ENCODE results near the gene EXD3. TPM values are rescaled to one million over a fixed set of nuclear protein-coding genes. Genes with fewer than 3 reads are reported as not detected.
A peak's percentile ranks its signal among the peaks of the same experiment; 100 is the strongest.
"Not testable (repeated sequence)": the region's sequence is repeated elsewhere in the genome, so short reads cannot be mapped to it uniquely, and the experiment has no call there.

The EXD3 gene
- total RNA-seq, 1 donor from 2014 or later: 9.2 TPM

- Histone ChIP-seq H3K36me3 (no peaks in the 10 kb centered on the region), H3K4me3 (no peak overlapping the region), H3K4me1 (peaks cover 61% of the 10 kb centered on the region), H3K27me3 (ENCODE audit: low read depth) (no peaks in the 10 kb centered on the region), H3K27ac (replicated peaks) (peak overlapping the region; percentile 92), H3K9me3 (replicated peaks) (no peaks in the 10 kb centered on the region)
- TF ChIP-seq CTCF (IDR thresholded peaks at IDR 0.05; ENCODE audit: borderline replicate concordance): no peak
- no peak for DNase-seq
- intact Hi-C loops (cut with micrococcal nuclease): no loop called here
Observed at GRCh38 chr9:137412431-137412830, 10.5 kb downstream of the EXD3 start.

GRCh38 chr9:137411645-137412380 is 11.1 kb downstream of the EXD3 start:
- no peak for TF ChIP-seq CTCF (IDR thresholded peaks at IDR 0.05; ENCODE audit: borderline replicate concordance)
- H3K4me1 ChIP-seq: peaks cover 67% of the 10 kb centered on the region
- peak overlapping the region; percentile 50 for H3K4me3 ChIP-seq
- no peaks in the 10 kb centered on the region for H3K27me3 ChIP-seq (ENCODE audit: low read depth)
- H3K9me3 ChIP-seq (replicated peaks): no peaks in the 10 kb centered on the region
- DNase-seq: peak; percentile 77
- no peaks in the 10 kb centered on the region for H3K36me3 ChIP-seq
- H3K27ac ChIP-seq (replicated peaks): peak overlapping the region; percentile 92
- intact Hi-C loops (cut with micrococcal nuclease): no loop called here

GRCh38 chr9:137411260-137411644 is 11.7 kb downstream of the EXD3 start:
- intact Hi-C loops (cut with micrococcal nuclease): no loop called here
- peaks cover 73% of the 10 kb centered on the region for H3K4me1 ChIP-seq
- no peaks in the 10 kb centered on the region for H3K27me3 ChIP-seq (ENCODE audit: low read depth)
- peak overlapping the region; percentile 92 for H3K27ac ChIP-seq (replicated peaks)
- TF ChIP-seq CTCF (IDR thresholded peaks at IDR 0.05; ENCODE audit: borderline replicate concordance): no peak
- no peak for DNase-seq
- no peaks in the 10 kb centered on the region for H3K9me3 ChIP-seq (replicated peaks)
- H3K4me3 ChIP-seq: peak overlapping the region; percentile 50
- H3K36me3 ChIP-seq: no peaks in the 10 kb centered on the region

- no peak for DNase-seq
- intact Hi-C loops (cut with micrococcal nuclease): no loop called here
- H3K36me3 ChIP-seq: no peaks in the 10 kb centered on the region
- peaks cover 76% of the 10 kb centered on the region for H3K4me1 ChIP-seq
- peak overlapping the region; percentile 92 for H3K27ac ChIP-seq (replicated peaks)
- peak overlapping the region; percentile 50 for H3K4me3 ChIP-seq
- H3K27me3 ChIP-seq (ENCODE audit: low read depth): no peaks in the 10 kb centered on the region
- no peaks in the 10 kb centered on the region for H3K9me3 ChIP-seq (replicated peaks)
- no peak for TF ChIP-seq CTCF (IDR thresholded peaks at IDR 0.05; ENCODE audit: borderline replicate concordance)
Observed at GRCh38 chr9:137410891-137411249, 12.1 kb downstream of the EXD3 start.

GRCh38 chr9:137410236-137410890 is 12.6 kb downstream of the EXD3 start:
- Histone ChIP-seq H3K4me3 (peak overlapping the region; percentile 50), H3K4me1 (peaks cover 78% of the 10 kb centered on the region), H3K27ac (replicated peaks) (peak overlapping the region; percentile 92)
- H3K27me3 ChIP-seq (ENCODE audit: low read depth); H3K36me3 ChIP-seq; H3K9me3 ChIP-seq (replicated peaks); intact Hi-C loops (cut with micrococcal nuclease); DNase-seq: not testable (repeated sequence)

GRCh38 chr9:137409515-137409914 is 13.4 kb downstream of the EXD3 start:
- intact Hi-C loops (cut with micrococcal nuclease): loop anchor here (5.0 kb wide), 1 partner anchor 112 kb away; no protein-coding TSS in a partner anchor
- Histone ChIP-seq H3K9me3 (replicated peaks) (no peaks in the 10 kb centered on the region), H3K4me3 (no peak overlapping the region), H3K27me3 (ENCODE audit: low read depth) (no peaks in the 10 kb centered on the region), H3K27ac (replicated peaks) (no peak overlapping the region), H3K36me3 (no peaks in the 10 kb centered on the region), H3K4me1 (peaks cover 72% of the 10 kb centered on the region)
- no peak for TF ChIP-seq CTCF (IDR thresholded peaks at IDR 0.05; ENCODE audit: borderline replicate concordance)
- no peak for DNase-seq

All from left ventricle myocardium inferior (tissue), 1 donor.